Esophagus (tissue), 2 donors: ENCODE measurements around the gene BMP3. TPM values are rescaled to one million over a fixed set of nuclear protein-coding genes. Genes with fewer than 3 reads are reported as not detected.

Experiments used
- H3K27ac ChIP-seq, 2 donors: one replicate each; pipeline ENCODE4 v1.5.1; 2013; ENCODE audit warnings: low read depth in 2 of 2, mild to moderate bottlenecking in 2 of 2, inconsistent platforms in 1 of 2, low read length in 1 of 2, moderate library complexity in 1 of 2
- H3K27me3 ChIP-seq, 2 donors: one replicate each; pipeline ENCODE4 v1.6.1; 2013; ENCODE audit warnings: low read length in 2 of 2, control low read depth in 1 of 2, mild to moderate bottlenecking in 1 of 2; ENCODE audit not compliant: insufficient read depth in 2 of 2, control insufficient read depth in 1 of 2
- H3K36me3 ChIP-seq, 2 donors: one replicate each; pipeline ENCODE4 v1.6.1; 2013; ENCODE audit warnings: low read length in 1 of 2; ENCODE audit not compliant: control insufficient read depth in 2 of 2, insufficient read depth in 2 of 2
- H3K4me1 ChIP-seq, 2 donors: one replicate each; pipeline ENCODE4 v1.6.1; 2013; ENCODE audit warnings: low read length in 1 of 2; ENCODE audit not compliant: control insufficient read depth in 2 of 2, insufficient read depth in 2 of 2
- H3K4me3 ChIP-seq, 2 donors: one replicate each; pipeline ENCODE4 v1.5.1; 2013; ENCODE audit warnings: low read length in 2 of 2, mild to moderate bottlenecking in 2 of 2, low read depth in 1 of 2, moderate library complexity in 1 of 2
- H3K9me3 ChIP-seq, 2 donors: one replicate each; pipeline ENCODE4 v1.6.1; 2013; ENCODE audit warnings: mild to moderate bottlenecking in 2 of 2, low read depth in 1 of 2, low read length in 1 of 2, moderate library complexity in 1 of 2; ENCODE audit not compliant: control insufficient read depth in 2 of 2, insufficient read depth in 1 of 2
- WGBS, 2 donors: extraction: QIAGEN DNeasy Blood & Tissue Kit; methylation state at CpG; one replicate each; pipeline ENCODE4 v1.1.7; 2013; 5-methylcytosine and 5-hydroxymethylcytosine counted together
- polyA plus RNA-seq, 2 donors: library from polyadenylated mRNA; stranded (reverse); fragments of 200-250 nt; gene quantifications; one replicate each; pipeline ENCODE4 v1.2.3, GENCODE V29; 2013
- donor health status: healthy with polysubstance abuse.
- donor health status: Bipolar disorder and iron deficiency.

Gene BMP3
- polyA plus RNA-seq, 2 donors: 0.05 to 0.12 TPM

DNA sequence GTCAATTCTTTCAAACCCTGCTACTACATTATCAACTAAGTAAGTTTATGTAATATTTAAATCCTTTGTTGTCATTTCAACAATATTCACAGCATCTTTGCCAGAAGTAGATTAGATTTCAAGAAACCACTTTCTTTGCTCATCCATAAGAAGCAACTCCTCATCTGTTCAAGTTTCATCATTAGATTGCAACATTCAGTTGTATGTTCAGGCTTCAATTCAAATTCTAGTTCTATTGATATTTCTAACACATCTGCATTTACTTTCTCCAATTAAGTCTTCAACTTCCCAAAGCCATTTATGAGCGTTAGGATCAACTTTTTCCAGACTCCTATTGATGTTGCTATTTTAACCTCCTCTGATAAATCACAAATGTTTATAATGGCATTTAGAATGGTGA, 66.1 kb downstream of the BMP3 start:
- 83 to 87% methylated on average over 1 of the region's 1 CpG for WGBS, 2 donors

DNA sequence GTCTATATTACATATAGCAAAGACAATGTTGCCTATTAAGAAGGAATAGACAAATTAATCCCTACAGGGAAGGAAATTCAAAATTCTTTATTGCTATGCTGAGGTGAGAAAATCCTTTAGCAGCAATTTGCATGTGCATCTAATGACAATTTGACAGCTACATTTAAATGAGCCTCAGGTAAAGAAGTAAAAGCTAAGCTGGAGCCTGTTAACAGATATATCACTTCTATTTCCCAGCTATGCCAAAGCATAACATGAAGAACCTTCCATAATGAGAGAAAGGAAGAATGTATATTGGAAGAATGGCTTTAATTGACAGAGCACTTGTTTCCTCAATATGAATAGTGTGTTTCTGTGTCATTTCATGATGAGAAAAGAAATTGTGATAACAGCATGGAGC, 71.6 kb downstream of the BMP3 start:
- no peak overlapping the region for H3K4me3 ChIP-seq
- H3K4me1 ChIP-seq: no peaks in the 10 kb centered on the region

More for the DNA sequence above, 66.1 kb downstream of the BMP3 start:
- Histone ChIP-seq H3K4me1 (no peaks in the 10 kb centered on the region), H3K4me3 (no peak overlapping the region), H3K9me3 (no peaks in the 10 kb centered on the region), H3K36me3 (no peaks in the 10 kb centered on the region), H3K27me3 (no peaks in the 10 kb centered on the region), H3K27ac (no peak overlapping the region)

DNA sequence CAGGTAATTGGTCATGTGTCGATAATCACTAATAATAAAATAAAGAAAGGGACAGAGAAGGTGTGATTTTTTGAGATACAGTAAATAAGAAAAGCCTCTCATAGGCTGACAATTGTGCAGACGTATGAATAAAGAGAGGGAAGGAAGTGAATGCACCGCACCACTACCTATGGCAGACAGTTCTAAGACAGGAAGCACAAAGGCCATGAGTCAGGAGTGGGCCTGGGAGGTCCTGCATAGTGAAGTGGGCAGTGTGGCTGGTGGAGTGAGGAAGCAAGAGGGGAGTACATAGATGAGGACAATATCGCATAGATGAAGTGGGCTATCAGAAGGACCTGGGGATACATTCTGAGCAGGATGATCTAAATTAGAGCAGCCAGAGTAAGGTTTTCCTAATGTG, 75.6 kb downstream of the BMP3 start:
- WGBS, 2 donors: 82 to 83% methylated on average over 4 of the region's 4 CpGs
- H3K4me1 ChIP-seq: no peaks in the 10 kb centered on the region
- no peak overlapping the region for H3K27ac ChIP-seq
- no peaks in the 10 kb centered on the region for H3K36me3 ChIP-seq
- H3K27me3 ChIP-seq: no peaks in the 10 kb centered on the region
- H3K9me3 ChIP-seq: no peaks in the 10 kb centered on the region
- no peak overlapping the region for H3K4me3 ChIP-seq

More for the DNA sequence above, 71.6 kb downstream of the BMP3 start:
- Histone ChIP-seq H3K9me3 (no peaks in the 10 kb centered on the region), H3K27me3 (no peaks in the 10 kb centered on the region), H3K36me3 (no peaks in the 10 kb centered on the region), H3K27ac (no peak overlapping the region)

Other genes starting within 250 kb of the BMP3 start
- under 1 TPM; 0.45 to 0.59 TPM for gene PRKG2, start 184.5 kb downstream of the BMP3 start, polyA plus RNA-seq